ENCODE data around the gene LRRC27.

DNA sequence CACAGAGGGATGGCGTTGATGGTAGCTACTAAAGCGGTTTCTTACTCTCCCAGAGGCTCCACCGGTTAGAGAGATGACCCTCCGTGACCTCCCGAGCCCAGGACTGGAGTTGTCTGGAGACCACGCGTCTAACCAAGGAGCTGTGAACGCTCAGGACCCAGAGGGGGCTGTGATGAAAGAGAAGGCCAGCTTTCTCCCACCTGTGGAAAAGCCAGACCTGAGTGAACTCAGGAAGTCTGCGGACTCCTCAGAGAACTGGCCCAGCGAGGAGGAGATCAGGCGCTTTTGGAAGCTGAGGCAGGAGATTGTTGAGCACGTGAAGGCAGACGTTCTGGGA, 15.9 kb downstream of the LRRC27 start:
- TF ChIP-seq, protein P1, sequence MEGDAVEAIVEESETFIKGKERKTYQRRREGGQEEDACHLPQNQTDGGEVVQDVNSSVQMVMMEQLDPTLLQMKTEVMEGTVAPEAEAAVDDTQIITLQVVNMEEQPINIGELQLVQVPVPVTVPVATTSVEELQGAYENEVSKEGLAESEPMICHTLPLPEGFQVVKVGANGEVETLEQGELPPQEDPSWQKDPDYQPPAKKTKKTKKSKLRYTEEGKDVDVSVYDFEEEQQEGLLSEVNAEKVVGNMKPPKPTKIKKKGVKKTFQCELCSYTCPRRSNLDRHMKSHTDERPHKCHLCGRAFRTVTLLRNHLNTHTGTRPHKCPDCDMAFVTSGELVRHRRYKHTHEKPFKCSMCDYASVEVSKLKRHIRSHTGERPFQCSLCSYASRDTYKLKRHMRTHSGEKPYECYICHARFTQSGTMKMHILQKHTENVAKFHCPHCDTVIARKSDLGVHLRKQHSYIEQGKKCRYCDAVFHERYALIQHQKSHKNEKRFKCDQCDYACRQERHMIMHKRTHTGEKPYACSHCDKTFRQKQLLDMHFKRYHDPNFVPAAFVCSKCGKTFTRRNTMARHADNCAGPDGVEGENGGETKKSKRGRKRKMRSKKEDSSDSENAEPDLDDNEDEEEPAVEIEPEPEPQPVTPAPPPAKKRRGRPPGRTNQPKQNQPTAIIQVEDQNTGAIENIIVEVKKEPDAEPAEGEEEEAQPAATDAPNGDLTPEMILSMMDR (IDR thresholded peaks at IDR 0.05; ENCODE audit: insufficient read depth, low read length, poor library complexity, severe bottlenecking): no peak
- TF ChIP-seq EZH2phosphoT487 (conservative IDR thresholded peaks at IDR 0.05; ENCODE audit: low read length): no peak

All from SU-DHL-6 (cell line).